T-helper 1 cell treated with Interleukin-12 subunit alpha and Interleukin-12 subunit beta and Interleukin-4 antibody, amounts not matched to agents 30 μg/mL and 1 μg/mL, for 36 hours (primary cell): ENCODE data around the gene KCNF1.

Experiments
- H3K27ac Mint-ChIP-seq: one replicate; pipeline ENCODE4 v1.8.0; 2021; ENCODE audit warnings: mild to moderate bottlenecking, mixed read lengths
- H3K27me3 Mint-ChIP-seq: one replicate; pipeline ENCODE4 v1.8.0; 2021; ENCODE audit warnings: low read depth, mixed read lengths
- H3K36me3 Mint-ChIP-seq: one replicate; pipeline ENCODE4 v1.8.0; 2021; ENCODE audit warnings: low read depth, mixed read lengths
- H3K4me1 Mint-ChIP-seq: one replicate; pipeline ENCODE4 v1.8.0; 2021; ENCODE audit warnings: low read depth, mixed read lengths
- H3K4me3 Mint-ChIP-seq: one replicate; pipeline ENCODE4 v1.8.0; 2021; ENCODE audit warnings: mild to moderate bottlenecking, moderate library complexity, mixed read lengths
- H3K9me3 Mint-ChIP-seq: one replicate; pipeline ENCODE4 v1.8.0; 2021; ENCODE audit warnings: mixed read lengths

KCNF1 gene

GRCh38 chr2:10916953-10917352 lies 5.2 kb downstream of the KCNF1 start:
- no peaks in the 10 kb centered on the region for H3K36me3 Mint-ChIP-seq
- H3K4me1 Mint-ChIP-seq: no peaks in the 10 kb centered on the region
- H3K27me3 Mint-ChIP-seq: peaks cover 17% of the 10 kb centered on the region
- no peaks in the 10 kb centered on the region for H3K9me3 Mint-ChIP-seq
- no peak overlapping the region for H3K27ac Mint-ChIP-seq
- no peak overlapping the region for H3K4me3 Mint-ChIP-seq

DNA sequence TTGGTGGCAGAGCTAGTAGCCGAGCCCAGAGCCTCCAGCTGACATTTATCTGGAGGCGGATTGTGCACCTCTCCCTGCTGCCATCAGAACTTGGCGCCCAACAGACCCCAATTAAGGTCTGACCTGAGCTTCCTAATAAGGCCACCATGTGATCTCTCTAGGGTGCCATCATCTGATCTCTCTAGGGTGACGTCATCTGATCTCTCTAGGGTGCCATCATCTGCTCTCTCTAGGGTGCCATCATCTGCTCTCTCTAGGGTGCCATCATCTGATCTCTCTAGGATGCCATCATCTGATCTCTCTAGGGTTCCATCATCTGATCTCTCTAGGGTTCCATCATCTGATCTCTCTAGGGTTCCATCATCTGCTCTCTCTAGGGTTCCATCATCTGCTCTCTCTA lies 6.2 kb downstream of the KCNF1 start:
- peaks cover 11% of the 10 kb centered on the region for H3K27me3 Mint-ChIP-seq
- no peaks in the 10 kb centered on the region for H3K9me3 Mint-ChIP-seq
- H3K36me3 Mint-ChIP-seq: no peaks in the 10 kb centered on the region
- H3K4me1 Mint-ChIP-seq: no peaks in the 10 kb centered on the region
- no peak overlapping the region for H3K27ac Mint-ChIP-seq
- H3K4me3 Mint-ChIP-seq: no peak overlapping the region

DNA sequence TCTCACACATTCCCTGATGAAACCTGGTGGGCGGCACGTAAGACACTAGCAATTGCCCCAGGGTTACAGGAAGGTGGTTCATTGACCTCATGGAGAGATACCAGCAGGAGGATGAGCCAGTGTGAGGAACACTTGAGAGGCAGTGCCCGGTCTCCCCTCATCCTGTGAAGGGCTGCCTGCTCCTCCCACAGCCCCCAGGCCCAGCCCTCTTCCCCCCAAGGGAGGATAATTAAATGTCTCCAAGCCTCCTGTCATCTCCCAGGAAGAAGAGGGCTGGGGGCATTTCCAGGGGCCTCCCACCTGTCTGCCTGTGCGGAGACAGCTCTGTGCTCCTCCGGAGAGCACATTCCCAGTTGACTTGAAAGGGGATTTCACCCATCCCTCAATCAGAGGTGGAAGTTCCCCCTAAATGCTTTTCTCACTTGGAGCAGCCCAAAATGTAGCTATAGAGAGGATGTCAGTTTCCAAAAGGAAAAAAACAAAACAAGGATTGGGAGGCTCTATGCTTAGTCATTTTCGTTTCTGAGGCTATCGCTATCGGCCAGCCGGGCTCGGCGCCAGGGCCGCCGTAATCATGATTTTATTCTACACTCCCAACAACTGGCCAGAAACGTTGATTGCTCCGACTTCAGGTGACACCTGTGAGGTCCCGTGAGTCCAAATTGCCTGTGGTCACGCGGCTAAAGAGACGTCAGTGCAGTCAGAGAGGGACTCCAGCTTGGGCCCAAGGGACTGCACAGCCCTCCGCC lies 7.1 kb downstream of the KCNF1 start:
- Mint-ChIP-seq H3K9me3 (no peaks in the 10 kb centered on the region), H3K4me3 (no peak overlapping the region), H3K36me3 (no peaks in the 10 kb centered on the region), H3K4me1 (no peaks in the 10 kb centered on the region), H3K27ac (no peak overlapping the region), H3K27me3 (peaks cover 6% of the 10 kb centered on the region)

GRCh38 chr2:10919410-10919770 lies 7.7 kb downstream of the KCNF1 start:
- Mint-ChIP-seq H3K27ac (no peak overlapping the region), H3K27me3 (peaks cover 4% of the 10 kb centered on the region), H3K36me3 (no peaks in the 10 kb centered on the region), H3K4me3 (no peak overlapping the region), H3K4me1 (no peaks in the 10 kb centered on the region), H3K9me3 (no peaks in the 10 kb centered on the region)

DNA sequence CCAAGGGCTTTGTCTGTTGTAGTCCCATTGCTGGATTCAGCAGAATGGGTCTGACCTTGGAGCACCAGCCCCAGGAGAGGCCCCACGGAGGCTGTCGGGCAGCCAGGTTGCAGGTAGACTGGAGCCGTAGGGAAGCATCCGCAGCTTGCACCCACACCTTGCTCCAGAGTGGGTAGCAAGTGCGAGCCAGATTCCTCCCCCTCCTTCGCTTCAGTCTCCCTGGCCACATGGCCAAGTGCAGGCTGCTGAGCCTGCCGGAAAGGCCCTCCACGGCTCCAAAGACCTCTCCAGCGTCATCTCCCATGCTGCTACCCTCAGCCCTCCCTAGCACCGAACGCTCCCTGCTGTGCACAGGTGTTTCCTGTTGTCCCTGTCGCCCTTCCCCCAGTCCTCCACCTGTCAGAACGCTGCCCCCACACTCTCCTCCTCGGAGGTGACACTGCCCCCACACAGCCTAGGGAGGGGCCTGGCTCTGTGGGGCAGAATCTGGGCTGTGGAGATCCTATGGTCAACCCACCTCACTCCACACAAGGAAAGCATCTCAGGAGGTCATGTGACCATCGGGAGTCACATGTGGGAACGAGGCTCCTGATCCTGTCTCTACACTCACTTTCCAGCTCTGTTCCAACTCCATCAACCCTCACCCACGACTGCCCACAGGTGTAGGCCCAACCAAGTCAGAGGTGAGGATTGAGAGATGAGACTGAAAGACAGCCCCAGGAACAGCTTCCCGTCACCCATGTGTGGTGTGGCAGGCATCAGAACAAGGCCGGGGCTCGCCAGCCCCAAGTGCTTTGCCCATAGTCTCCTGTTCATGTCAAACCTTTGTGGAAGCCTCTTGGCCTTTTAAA lies 8.3 kb downstream of the KCNF1 start:
- no peaks in the 10 kb centered on the region for H3K9me3 Mint-ChIP-seq
- H3K4me1 Mint-ChIP-seq: no peaks in the 10 kb centered on the region
- no peak overlapping the region for H3K4me3 Mint-ChIP-seq
- H3K27me3 Mint-ChIP-seq: no peaks in the 10 kb centered on the region
- no peaks in the 10 kb centered on the region for H3K36me3 Mint-ChIP-seq
- H3K27ac Mint-ChIP-seq: no peak overlapping the region

- Mint-ChIP-seq H3K4me3 (no peak overlapping the region), H3K9me3 (no peaks in the 10 kb centered on the region), H3K27ac (no peak overlapping the region), H3K4me1 (no peaks in the 10 kb centered on the region), H3K36me3 (no peaks in the 10 kb centered on the region), H3K27me3 (no peaks in the 10 kb centered on the region)
These were observed 9.1 kb downstream of the KCNF1 start for GRCh38 chr2:10920764-10921388.

GRCh38 chr2:10921525-10921924 lies 9.8 kb downstream of the KCNF1 start:
- H3K4me1 Mint-ChIP-seq: no peaks in the 10 kb centered on the region

GRCh38 chr2:10922307-10923007 lies 10.7 kb downstream of the KCNF1 start:
- H3K9me3 Mint-ChIP-seq: no peaks in the 10 kb centered on the region
- H3K4me3 Mint-ChIP-seq: no peak overlapping the region
- H3K27ac Mint-ChIP-seq: no peak overlapping the region
- no peaks in the 10 kb centered on the region for H3K27me3 Mint-ChIP-seq
- no peaks in the 10 kb centered on the region for H3K36me3 Mint-ChIP-seq
- no peaks in the 10 kb centered on the region for H3K4me1 Mint-ChIP-seq

More at GRCh38 chr2:10921525-10921924, 9.8 kb downstream of the KCNF1 start:
- H3K4me3 Mint-ChIP-seq: no peak overlapping the region
- H3K27me3 Mint-ChIP-seq: no peaks in the 10 kb centered on the region
- H3K36me3 Mint-ChIP-seq: no peaks in the 10 kb centered on the region
- H3K9me3 Mint-ChIP-seq: no peaks in the 10 kb centered on the region
- no peak overlapping the region for H3K27ac Mint-ChIP-seq

- no peak overlapping the region for H3K27ac Mint-ChIP-seq
- no peaks in the 10 kb centered on the region for H3K36me3 Mint-ChIP-seq
- no peak overlapping the region for H3K4me3 Mint-ChIP-seq
- H3K27me3 Mint-ChIP-seq: no peaks in the 10 kb centered on the region
- no peaks in the 10 kb centered on the region for H3K4me1 Mint-ChIP-seq
- H3K9me3 Mint-ChIP-seq: no peaks in the 10 kb centered on the region
These were observed 11.3 kb downstream of the KCNF1 start for GRCh38 chr2:10923008-10923375.

DNA sequence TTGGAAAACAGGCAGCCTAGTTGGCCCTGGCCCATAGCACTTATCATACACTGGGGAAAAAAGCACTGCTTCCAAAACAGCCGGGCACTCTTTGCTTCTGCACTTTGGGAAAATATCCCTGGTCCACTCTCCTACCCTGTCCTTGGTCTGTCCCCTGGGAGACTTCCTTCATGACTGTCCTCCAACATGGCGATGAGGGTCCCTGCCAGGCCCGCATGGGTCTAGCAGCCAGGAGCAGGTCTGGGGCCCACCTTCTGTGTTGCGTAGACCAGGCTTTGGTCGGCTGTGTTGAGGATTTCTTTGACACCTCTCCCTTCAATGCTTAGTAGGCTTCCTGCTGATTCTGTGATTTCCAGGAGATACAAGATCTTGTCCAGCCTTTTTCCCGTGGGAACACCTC lies 12.2 kb downstream of the KCNF1 start:
- no peak overlapping the region for H3K4me3 Mint-ChIP-seq
- no peak overlapping the region for H3K27ac Mint-ChIP-seq

GRCh38 chr2:10924441-10924840 lies 12.7 kb downstream of the KCNF1 start:
- Mint-ChIP-seq H3K9me3 (no peaks in the 10 kb centered on the region), H3K4me3 (no peak overlapping the region), H3K27me3 (peaks cover 7% of the 10 kb centered on the region), H3K4me1 (no peaks in the 10 kb centered on the region), H3K36me3 (no peaks in the 10 kb centered on the region), H3K27ac (no peak overlapping the region)

More for the DNA sequence above, 12.2 kb downstream of the KCNF1 start:
- peaks cover 4% of the 10 kb centered on the region for H3K27me3 Mint-ChIP-seq
- no peaks in the 10 kb centered on the region for H3K9me3 Mint-ChIP-seq
- H3K36me3 Mint-ChIP-seq: no peaks in the 10 kb centered on the region
- H3K4me1 Mint-ChIP-seq: no peaks in the 10 kb centered on the region

DNA sequence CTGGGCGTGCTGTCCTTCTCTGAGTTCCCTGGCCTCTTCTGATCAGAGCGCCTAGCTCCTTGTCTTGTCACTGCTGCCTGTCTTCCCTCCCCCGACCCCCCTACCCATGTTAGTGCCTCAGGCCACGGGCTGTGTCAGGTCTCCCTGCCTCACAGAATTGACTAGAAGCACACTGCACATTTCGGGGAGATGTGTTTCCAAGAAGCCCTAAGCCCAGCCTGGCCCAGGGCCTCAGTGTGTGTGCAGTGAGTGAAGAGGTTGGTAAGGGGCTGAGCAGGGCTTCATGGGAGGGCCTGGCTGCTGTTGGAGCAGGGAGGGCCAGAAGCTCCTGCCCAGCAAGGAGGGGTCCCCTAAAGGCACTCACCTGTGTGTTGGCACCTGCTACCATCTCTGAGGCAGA lies 13.1 kb downstream of the KCNF1 start:
- no peak overlapping the region for H3K27ac Mint-ChIP-seq
- H3K4me1 Mint-ChIP-seq: no peaks in the 10 kb centered on the region
- H3K9me3 Mint-ChIP-seq: no peaks in the 10 kb centered on the region
- no peak overlapping the region for H3K4me3 Mint-ChIP-seq
- H3K36me3 Mint-ChIP-seq: no peaks in the 10 kb centered on the region
- peaks cover 7% of the 10 kb centered on the region for H3K27me3 Mint-ChIP-seq

DNA sequence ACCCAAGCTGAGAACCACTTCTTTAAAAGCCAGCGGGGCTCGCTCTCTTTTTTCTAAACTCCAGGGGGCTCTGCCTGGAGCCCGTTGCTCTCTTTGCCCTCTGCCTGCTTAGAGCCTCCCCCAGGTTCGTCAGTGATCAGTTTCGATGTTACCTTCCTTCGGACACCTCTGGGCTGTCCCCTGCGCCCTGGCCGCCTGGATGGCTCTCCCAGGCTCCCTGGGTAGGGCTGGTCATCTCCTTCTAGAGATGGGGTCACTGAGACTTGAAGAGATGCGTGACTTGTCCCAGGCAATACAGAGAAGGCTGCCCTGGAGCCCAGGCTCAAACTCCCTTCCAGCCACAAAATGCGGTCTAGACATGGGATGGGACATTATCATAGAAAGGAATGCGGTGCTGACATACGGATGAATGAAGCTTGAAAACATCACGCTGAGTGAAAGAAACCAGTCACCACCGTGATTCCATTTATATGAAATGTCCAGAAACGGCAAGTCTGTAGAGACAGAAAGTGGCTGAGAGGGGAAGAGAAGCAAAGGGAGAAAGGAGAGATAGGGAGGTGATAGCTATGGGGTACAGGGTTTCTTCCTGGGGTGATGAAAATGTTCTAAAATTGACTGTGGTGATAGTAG lies 14.6 kb downstream of the KCNF1 start:
- Mint-ChIP-seq H3K4me1 (no peaks in the 10 kb centered on the region), H3K9me3 (no peaks in the 10 kb centered on the region), H3K36me3 (no peaks in the 10 kb centered on the region), H3K27me3 (peaks cover 7% of the 10 kb centered on the region), H3K4me3 (no peak overlapping the region), H3K27ac (no peak overlapping the region)
